HepG2 (cell line): ENCODE data around the gene CCDC8. TPM values are rescaled to one million over a fixed set of nuclear protein-coding genes. Genes with fewer than 3 reads are reported as not detected.
A peak's percentile ranks its signal among the peaks of the same experiment; 100 is the strongest.

Source experiments
- ATAC-seq: fragments of 200-7000 bp; cut with Tn5 transposase; 3 replicates; pipeline ENCODE4 v1.9.1; 2020; ENCODE audit warnings: mild to moderate bottlenecking, moderate library complexity
- BruUV-seq: library from RNA; stranded (reverse); fragments of 400-500 nt; replicated peaks from 2 replicates; lab custom pipeline; 2021; lab: Mats Ljungman, UMichigan
- CTCF ChIA-PET: fragments of 300-600 bp; formaldehyde crosslinking; extraction: SDS; loops from one replicate; lab custom pipeline; 2021; ENCODE audit warnings: low total read pairs, inconsistent platforms, low intra/inter-chr PET ratio; lab: Yijun Ruan, JAX
- POLR2A ChIA-PET: fragments of 350-600 bp; sonication (Branson Sonifier 250); formaldehyde crosslinking; loops from one replicate; lab custom pipeline; 2020; ENCODE audit warnings: antibody characterized with exemption, inconsistent platforms; lab: Yijun Ruan, JAX
- DNase-seq: peaks from one replicate; pipeline ENCODE4 v3.0.0-alpha.2; 2015; ENCODE audit warnings: low spot score
- FAIRE-seq: peaks from 3 replicates; lab custom pipeline; 2011; peaks lifted over from hg19 to GRCh38; lab: Jason Lieb, UNC
- H2AFZ ChIP-seq: one replicate; pipeline ENCODE4 v1.6.1; 2011; ENCODE audit warnings: low read length, inconsistent platforms
- H3K27ac ChIP-seq: fragments of 300-600 bp; 3 replicates; pipeline ENCODE4 v1.8.0; 2011; ENCODE audit warnings: mixed run types, mild to moderate bottlenecking, mixed read lengths, low read length, inconsistent platforms; ENCODE audit not compliant: insufficient read depth; ENCODE audit errors: extremely low read length
- H3K27me3 ChIP-seq, 2 experiments: fragments of 200-600 bp in 1 of 2; 2 replicates in 1 of 2; 3 replicates in 1 of 2; pipeline versions ENCODE4 v1.6.0 to v1.8.0; 2011; ENCODE audit warnings: low read length in 2 of 2, mild to moderate bottlenecking in 2 of 2, moderate library complexity in 2 of 2, inconsistent platforms in 1 of 2; ENCODE audit not compliant: insufficient read depth in 2 of 2, control insufficient read depth in 1 of 2
- H3K36me3 ChIP-seq, 2 experiments: fragments of 200-600 bp in 1 of 2; replicated peaks in 1 of 2; 2 replicates in 1 of 2; 3 replicates in 1 of 2; pipeline versions ENCODE4 v1.5.1 to v1.8.0; 2011; ENCODE audit warnings: low read length in 2 of 2, inconsistent platforms in 1 of 2; ENCODE audit not compliant: insufficient read depth in 2 of 2, control insufficient read depth in 1 of 2
- H3K4me1 ChIP-seq: 2 replicates; pipeline ENCODE4 v1.5.1; 2012; ENCODE audit warnings: low read length, inconsistent platforms; ENCODE audit not compliant: insufficient read depth
- H3K4me2 ChIP-seq: 2 replicates; pipeline ENCODE4 v1.6.0; 2011; ENCODE audit warnings: low read depth, low read length, inconsistent platforms
- H3K4me3 ChIP-seq, 3 experiments: fragments of 200-600 bp in 1 of 3; sonication (generic), shearing (Covaris generic) in 1 of 3; replicated peaks in 1 of 3; 2 replicates each; pipeline ENCODE4 v1.5.1; 2011 to 2016; ENCODE audit warnings: low read length in 3 of 3, inconsistent platforms in 2 of 3, low read depth in 2 of 3, mild to moderate bottlenecking in 2 of 3, control low read depth in 1 of 3, mixed read lengths in 1 of 3; ENCODE audit not compliant: insufficient read depth in 1 of 3
- H3K79me2 ChIP-seq: one replicate; pipeline ENCODE4 v1.6.1; 2011; ENCODE audit warnings: low read length, inconsistent platforms; ENCODE audit not compliant: insufficient read depth
- H3K9ac ChIP-seq: 2 replicates; pipeline ENCODE4 v1.6.0; 2011; ENCODE audit warnings: mild to moderate bottlenecking, low read depth, low read length, inconsistent platforms; ENCODE audit not compliant: insufficient read depth
- H3K9me3 ChIP-seq: 2 replicates; pipeline ENCODE4 v1.5.1; 2012; ENCODE audit warnings: mild to moderate bottlenecking, low read length
- H4K20me1 ChIP-seq: 2 replicates; pipeline ENCODE4 v1.6.0; 2011; ENCODE audit warnings: inconsistent platforms, mild to moderate bottlenecking, low read length, moderate library complexity; ENCODE audit not compliant: insufficient read depth
- AGO2 ChIP-seq: fragments of 200-400 bp; formaldehyde crosslinking; optimal IDR thresholded peaks from 2 replicates; pipeline ENCODE3; 2017; ENCODE audit warnings: mild to moderate bottlenecking, low read depth, low read length, moderate library complexity
- ASH2L ChIP-seq: fragments of 300-600, 200-600 bp; sonication (generic); IDR thresholded peaks from 2 replicates; pipeline ENCODE4 v1.7.0; 2017; ENCODE audit warnings: low read depth, mild to moderate bottlenecking, moderate library complexity, mixed read lengths, low read length; ENCODE audit not compliant: insufficient read length
- CBX1 ChIP-seq: IDR thresholded peaks from one replicate; pipeline ENCODE4 v1.6.1; 2016; ENCODE audit warnings: antibody characterized with exemption, low read depth
- KAT7 ChIP-seq: IDR thresholded peaks from 2 replicates; pipeline ENCODE4 v1.6.1; 2018; ENCODE audit warnings: borderline replicate concordance, missing compliant biosample characterization
- MTA1 ChIP-seq: sonication (generic); formaldehyde crosslinking; IDR thresholded peaks from 2 replicates; pipeline ENCODE4 v1.4.0; 2020; ENCODE audit warnings: missing genetic modification reagents, mild to moderate bottlenecking, borderline replicate concordance
- NR2F6 ChIP-seq, 2 experiments: IDR thresholded peaks; 2 replicates each; pipeline ENCODE4 v1.6.1; 2016; ENCODE audit warnings: antibody characterized with exemption in 1 of 2, mild to moderate bottlenecking in 1 of 2
- YEATS2 ChIP-seq: sonication (generic); formaldehyde crosslinking; IDR thresholded peaks from 2 replicates; pipeline ENCODE4 v1.4.0; 2020; ENCODE audit warnings: missing genetic modification reagents, borderline replicate concordance
- ZBTB21 ChIP-seq: sonication (generic); formaldehyde crosslinking; IDR thresholded peaks from 2 replicates; pipeline ENCODE4 v1.4.0; 2020; ENCODE audit warnings: missing genetic modification reagents
- ZBTB7B ChIP-seq: sonication (generic); formaldehyde crosslinking; IDR thresholded peaks from 2 replicates; pipeline ENCODE4 v1.4.0; 2020; ENCODE audit warnings: missing genetic modification reagents
- ZFP36 ChIP-seq: fragments of 150-350 bp; IDR thresholded peaks from 2 replicates; pipeline ENCODE4 v1.6.1; 2018; ENCODE audit warnings: borderline replicate concordance, low read length, low read depth; ENCODE audit not compliant: partially characterized antibody
- ZFP41 ChIP-seq: sonication (generic); formaldehyde crosslinking; IDR thresholded peaks from 2 replicates; pipeline ENCODE4 v1.4.0; 2020; ENCODE audit warnings: mild to moderate bottlenecking, missing genetic modification reagents, borderline replicate concordance
- ZMYM4 ChIP-seq: sonication (generic); formaldehyde crosslinking; IDR thresholded peaks from 2 replicates; pipeline ENCODE4 v1.8.1; 2023; ENCODE audit warnings: mild to moderate bottlenecking, missing genetic modification reagents
- ZNF138 ChIP-seq: sonication (generic); formaldehyde crosslinking; IDR thresholded peaks from 2 replicates; pipeline ENCODE4 v1.5.0; 2020; ENCODE audit warnings: mild to moderate bottlenecking, low read depth, missing genetic modification reagents
- ZNF264 ChIP-seq: sonication (generic); formaldehyde crosslinking; IDR thresholded peaks from 2 replicates; pipeline ENCODE4 v1.4.0; 2020; ENCODE audit warnings: missing genetic modification reagents
- ZNF644 ChIP-seq: IDR thresholded peaks from 2 replicates; pipeline ENCODE4 v1.6.1; 2016; ENCODE audit warnings: low read depth
- ZSCAN22 ChIP-seq: sonication (generic); formaldehyde crosslinking; IDR thresholded peaks from 2 replicates; pipeline ENCODE4 v1.4.0; 2020; ENCODE audit warnings: mild to moderate bottlenecking, missing genetic modification reagents
- WGBS: methylation state at CpG from one replicate; pipeline ENCODE4 v1.1.6; 2017; ENCODE audit warnings: low lambda C conversion rate; 5-methylcytosine and 5-hydroxymethylcytosine counted together
- in situ Hi-C: cut with HindIII; loops from 2 replicates; pipeline ENCODE4 v1.10.0; 2017; ENCODE audit warnings: low pct_unique_long_range_greater_than_20kb; ENCODE audit not compliant: extremely low pct_ligation_motif_present
- intact Hi-C: fragments of 100-400 bp; cut with micrococcal nuclease; formaldehyde crosslinking; loops from one replicate; pipeline ENCODE4 v1.10.0; 2022; ENCODE audit not compliant: unreplicated experiment
- polyA plus RNA-seq, 8 experiments: library from polyadenylated mRNA; depleted of rRNA in 3 of 8; stranded (reverse) in 7 of 8; unstranded in 1 of 8; fragments of >200 nt; fragmentation: Illumina TruSeq in 4 of 8; extraction: Trizol in 4 of 8; gene quantifications; 2 replicates each; pipeline versions ENCODE4 v1.2.1 to v1.2.3, GENCODE V29; 2011 to 2016; ENCODE audit warnings: low read depth in 4 of 8, missing spikeins in 1 of 8, mixed read lengths in 1 of 8; ENCODE audit not compliant: insufficient read depth in 1 of 8
- total RNA-seq, 5 experiments: library from RNA; depleted of rRNA; stranded (reverse); fragments of >200 nt; fragmentation: Illumina TruSeq; extraction: Trizol; gene quantifications; 2 replicates each; pipeline ENCODE4 v1.2.3, GENCODE V29; 2016; ENCODE audit warnings: low read depth in 1 of 5
- TF ChIP-seq, protein P1 (sequence below): sonication (generic); formaldehyde crosslinking; IDR thresholded peaks from 2 replicates; pipeline ENCODE4 v1.5.0; 2020; ENCODE audit warnings: missing genetic modification reagents
- TF ChIP-seq, protein P2 (sequence below): sonication (generic); IDR thresholded peaks from 2 replicates; pipeline ENCODE4 v1.6.1; 2016; ENCODE audit warnings: low read depth, borderline replicate concordance
- TF ChIP-seq, protein P3 (sequence below): sonication (generic); formaldehyde crosslinking; IDR thresholded peaks from 2 replicates; pipeline ENCODE4 v1.4.0; 2020; ENCODE audit warnings: mild to moderate bottlenecking, missing genetic modification reagents

Gene CCDC8
- total and polyA plus RNA-seq, 2 of the 13 experiments (the other 11 are each of a cell fraction or from before 2014, with no cell fraction given), result 0.04 TPM; not detected in 1

DNA sequence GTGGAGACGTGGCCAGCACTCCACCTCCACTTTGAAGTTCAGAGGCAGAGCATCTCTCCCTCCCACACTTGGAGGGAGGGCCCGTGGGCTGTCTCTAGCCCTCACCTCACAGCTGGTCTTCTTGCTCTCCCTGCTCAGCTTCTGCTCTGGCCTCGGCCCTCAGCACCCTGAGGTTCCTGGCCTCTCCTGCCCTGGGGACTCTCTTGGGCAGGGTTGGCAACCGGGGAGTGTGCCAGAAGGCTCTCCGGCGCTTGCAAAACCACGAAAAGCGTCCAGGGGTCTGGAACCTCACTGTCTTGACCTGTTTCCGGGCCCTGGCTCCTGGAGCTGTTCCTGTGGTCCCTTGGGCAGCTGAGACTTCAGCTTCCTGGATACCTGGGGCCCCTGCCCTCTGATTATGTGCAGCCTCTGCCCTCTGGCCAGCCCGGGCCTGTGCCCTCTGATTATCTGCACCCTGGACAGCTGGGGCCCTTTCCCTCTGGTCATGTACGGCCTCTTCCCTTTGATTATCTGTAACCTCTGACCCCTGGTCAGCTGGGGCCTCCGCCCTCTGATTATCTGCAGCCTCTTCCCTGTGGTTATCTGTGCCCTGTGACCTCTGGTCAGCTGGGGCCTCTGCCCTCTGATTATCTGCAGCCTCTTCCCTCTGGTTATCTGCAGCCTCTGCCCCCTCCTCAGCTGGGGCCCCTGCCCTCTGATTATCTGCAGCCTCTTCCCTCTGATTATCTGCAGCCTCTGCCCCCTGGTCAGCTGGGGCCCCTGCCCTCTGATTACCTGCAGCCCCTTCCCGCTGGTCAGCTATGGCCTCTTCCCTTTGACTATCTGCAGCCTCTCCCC is 2.1 kb downstream of the CCDC8 start:
- H3K27ac ChIP-seq, result no peak overlapping the region
- WGBS, result 22% methylated on average over 13 of the region's 13 CpGs
- no peak for FAIRE-seq
- H3K4me3 ChIP-seq, result no peak overlapping the region
- H2AFZ ChIP-seq, result no peak overlapping the region
- ATAC-seq, result no peak
- H3K36me3 ChIP-seq, result no peaks in the 10 kb centered on the region
- H3K9ac ChIP-seq, result no peak overlapping the region
- no peak overlapping the region for H3K4me2 ChIP-seq
- H3K27me3 ChIP-seq, result 0 out of 5 replicates have a peak, but pooled peaks cover 0 to 3% of the 10 kb centered on the region in 2 experiments
- H3K4me1 ChIP-seq, result peaks cover 27% of the 10 kb centered on the region
- in situ Hi-C loops (no loop called here), intact Hi-C loops (no loop called here)
- no TSS peak for BruUV-seq
- no peaks in the 10 kb centered on the region for H3K79me2 ChIP-seq
- ChIA-PET CTCF (no interaction called here), POLR2A (no interaction called here)
- no peaks in the 10 kb centered on the region for H3K9me3 ChIP-seq
- no peak for DNase-seq
- no peaks in the 10 kb centered on the region for H4K20me1 ChIP-seq
- no peak for TF ChIP-seq CBX1
- no peak for TF ChIP-seq ZMYM4
- no peak for TF ChIP-seq ZNF264
- TF ChIP-seq, protein P1, sequence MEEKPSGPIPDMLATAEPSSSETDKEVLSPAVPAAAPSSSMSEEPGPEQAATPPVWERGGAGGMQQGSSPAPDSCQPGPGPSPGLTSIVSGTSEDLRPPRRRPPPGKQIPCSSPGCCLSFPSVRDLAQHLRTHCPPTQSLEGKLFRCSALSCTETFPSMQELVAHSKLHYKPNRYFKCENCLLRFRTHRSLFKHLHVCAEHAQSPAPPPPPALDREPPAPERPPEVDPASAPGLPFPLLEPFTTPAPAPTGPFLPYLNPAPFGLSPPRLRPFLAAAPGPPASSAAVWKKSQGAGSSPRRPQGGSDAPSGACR (CRISPR knock-in tag), result no peak
- no peak for TF ChIP-seq ZBTB21
- TF ChIP-seq, protein P2, sequence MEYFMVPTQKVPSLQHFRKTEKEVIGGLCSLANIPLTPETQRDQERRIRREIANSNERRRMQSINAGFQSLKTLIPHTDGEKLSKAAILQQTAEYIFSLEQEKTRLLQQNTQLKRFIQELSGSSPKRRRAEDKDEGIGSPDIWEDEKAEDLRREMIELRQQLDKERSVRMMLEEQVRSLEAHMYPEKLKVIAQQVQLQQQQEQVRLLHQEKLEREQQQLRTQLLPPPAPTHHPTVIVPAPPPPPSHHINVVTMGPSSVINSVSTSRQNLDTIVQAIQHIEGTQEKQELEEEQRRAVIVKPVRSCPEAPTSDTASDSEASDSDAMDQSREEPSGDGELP, result peak; percentile 68; the same call in 1 of the 2 replicates
- TF ChIP-seq ZBTB7B, result no peak
- no peak for TF ChIP-seq KAT7 (CRISPR knock-in tag)
- no peak for TF ChIP-seq ZNF644 (CRISPR knock-in tag)
- TF ChIP-seq NR2F6 (IDR thresholded peaks at IDR 0.05), result peak; percentile 41; the same call in 1 of the 2 replicates
- no peak for TF ChIP-seq NR2F6 (CRISPR knock-in tag; IDR thresholded peaks at IDR 0.05)
- no peak for TF ChIP-seq YEATS2 (CRISPR knock-in tag)
- peak; percentile 98 for TF ChIP-seq ZSCAN22
- TF ChIP-seq ZFP36, result peak; percentile 27
- TF ChIP-seq, protein P3, sequence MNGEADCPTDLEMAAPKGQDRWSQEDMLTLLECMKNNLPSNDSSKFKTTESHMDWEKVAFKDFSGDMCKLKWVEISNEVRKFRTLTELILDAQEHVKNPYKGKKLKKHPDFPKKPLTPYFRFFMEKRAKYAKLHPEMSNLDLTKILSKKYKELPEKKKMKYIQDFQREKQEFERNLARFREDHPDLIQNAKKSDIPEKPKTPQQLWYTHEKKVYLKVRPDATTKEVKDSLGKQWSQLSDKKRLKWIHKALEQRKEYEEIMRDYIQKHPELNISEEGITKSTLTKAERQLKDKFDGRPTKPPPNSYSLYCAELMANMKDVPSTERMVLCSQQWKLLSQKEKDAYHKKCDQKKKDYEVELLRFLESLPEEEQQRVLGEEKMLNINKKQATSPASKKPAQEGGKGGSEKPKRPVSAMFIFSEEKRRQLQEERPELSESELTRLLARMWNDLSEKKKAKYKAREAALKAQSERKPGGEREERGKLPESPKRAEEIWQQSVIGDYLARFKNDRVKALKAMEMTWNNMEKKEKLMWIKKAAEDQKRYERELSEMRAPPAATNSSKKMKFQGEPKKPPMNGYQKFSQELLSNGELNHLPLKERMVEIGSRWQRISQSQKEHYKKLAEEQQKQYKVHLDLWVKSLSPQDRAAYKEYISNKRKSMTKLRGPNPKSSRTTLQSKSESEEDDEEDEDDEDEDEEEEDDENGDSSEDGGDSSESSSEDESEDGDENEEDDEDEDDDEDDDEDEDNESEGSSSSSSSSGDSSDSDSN (CRISPR knock-in tag), result no peak
- no peak for TF ChIP-seq ZFP41
- no peak for TF ChIP-seq AGO2
- no peak for TF ChIP-seq MTA1 (CRISPR knock-in tag)
- no peak for TF ChIP-seq ASH2L
- no peak for TF ChIP-seq ZNF138
